HUDEP-2 (cell line): ENCODE data around the gene GNAT1.
"Not testable (repeated sequence)": the region's sequence is repeated elsewhere in the genome, so short reads cannot be mapped to it uniquely, and the experiment has no call there.

Source experiments
- DNase-seq, 76 experiments: peaks; one replicate each; lab custom pipeline; 2025; ENCODE audit not compliant: unreplicated experiment in 76 of 76; lab: John Stamatoyannopoulos, UW

The GNAT1 gene

DNA sequence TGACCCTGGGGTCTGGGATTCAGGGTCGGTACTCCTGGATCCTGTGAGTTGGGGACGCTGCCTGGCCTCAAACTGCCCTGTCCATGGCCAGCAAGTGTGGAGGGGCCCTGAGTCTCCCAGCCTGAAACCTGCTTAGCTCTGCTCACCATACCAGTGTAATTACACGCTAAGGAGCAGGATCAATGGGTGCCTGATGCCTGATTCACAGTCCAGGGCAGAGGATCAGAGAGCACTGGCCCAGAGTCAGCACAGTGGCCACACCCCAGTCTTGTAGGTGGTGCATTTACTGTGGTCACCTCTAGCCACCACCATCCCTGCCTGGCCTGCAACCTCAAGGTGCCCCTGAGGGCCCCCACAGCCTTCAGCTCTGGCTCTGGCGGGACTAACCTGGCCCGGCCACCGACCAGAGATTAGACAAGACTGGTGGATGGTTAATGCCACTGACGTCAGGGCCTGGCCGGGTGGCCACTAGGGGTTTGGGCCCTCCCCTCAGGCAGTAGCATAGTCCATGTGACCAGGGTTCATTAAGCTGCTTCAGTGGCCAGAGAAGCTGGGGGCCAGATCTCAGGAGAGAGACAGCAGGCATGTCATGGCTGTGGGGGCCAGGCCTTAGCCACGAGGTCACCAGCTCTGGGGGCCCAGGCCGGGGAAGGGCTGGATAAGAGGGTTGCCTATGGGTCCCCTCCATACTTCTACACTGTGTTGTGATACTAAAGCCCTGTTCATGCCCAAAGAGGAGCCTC, 10.3 kb downstream of the GNAT1 start:
- DNase-seq, result no peak

DNA sequence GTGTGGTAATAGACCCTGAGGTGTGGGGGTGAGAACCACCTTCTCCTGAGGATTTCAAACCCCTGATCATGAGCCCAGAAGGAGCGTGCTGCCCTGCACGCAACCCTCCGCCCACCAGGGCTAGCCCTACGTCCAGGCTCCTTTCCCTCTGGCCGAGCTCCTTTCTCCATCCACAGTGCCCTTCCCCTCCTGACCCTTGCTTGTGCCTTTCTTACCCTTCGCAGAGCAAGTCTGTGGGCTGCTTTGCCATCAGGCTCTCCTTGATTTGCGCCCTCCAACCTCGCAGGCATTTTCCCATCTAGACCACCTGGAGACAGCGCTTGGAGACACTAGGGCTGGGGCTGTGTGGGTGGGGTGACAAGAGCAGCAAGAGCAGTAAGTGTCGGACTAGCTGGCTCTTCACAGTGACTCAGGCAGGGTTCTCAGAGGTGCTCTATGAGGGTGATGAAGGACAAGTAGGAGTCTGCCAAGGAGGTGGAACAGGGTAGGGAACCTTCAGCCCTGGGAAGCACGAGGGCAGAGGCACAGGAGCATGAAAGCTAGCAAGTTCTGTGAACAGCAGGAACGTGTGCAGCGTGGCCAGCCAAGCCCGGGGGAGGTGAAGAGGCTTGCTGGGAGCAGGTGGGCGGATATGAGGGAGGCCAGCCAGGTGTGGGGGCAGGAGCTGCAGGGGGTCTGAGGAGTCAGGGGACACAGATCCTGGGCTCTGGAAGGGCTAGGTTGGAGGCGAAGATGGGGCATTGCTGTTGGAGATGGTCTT, 11.1 kb downstream of the GNAT1 start:
- DNase-seq, result no peak

DNA sequence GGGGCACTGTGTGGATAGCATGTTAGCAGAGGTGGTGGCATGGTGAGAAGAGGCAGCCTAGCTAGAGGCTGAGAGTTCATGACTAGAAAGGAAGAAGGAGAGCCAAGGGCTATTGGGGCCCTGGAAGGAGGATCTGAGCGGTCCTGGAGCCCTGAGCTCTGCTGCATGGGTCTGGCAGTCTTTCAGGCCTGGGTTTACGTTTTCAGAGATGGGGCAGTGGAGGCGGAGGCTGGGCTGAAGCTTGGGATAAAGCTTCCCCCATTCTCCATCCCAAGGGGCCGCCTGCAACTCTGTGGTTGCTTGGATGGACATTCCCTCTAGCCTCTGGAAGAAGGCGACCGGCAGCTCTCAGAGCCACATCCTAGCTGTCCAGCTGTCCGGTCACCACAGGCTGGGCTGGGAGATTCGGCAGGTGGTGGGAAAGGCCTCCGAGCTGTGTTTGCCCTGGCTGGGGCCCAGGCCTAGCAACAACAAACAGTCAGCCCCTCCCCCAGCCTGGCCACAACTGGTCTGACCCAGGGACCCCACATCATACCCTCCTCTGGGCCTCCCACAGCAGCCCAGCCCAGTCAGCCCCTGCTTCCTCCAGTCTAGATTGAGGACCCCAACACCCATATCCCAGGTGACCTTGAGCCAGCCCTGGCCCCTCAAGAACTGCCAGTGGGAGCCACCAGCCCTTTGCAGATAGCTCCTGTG, 11.9 kb downstream of the GNAT1 start:
- DNase-seq, result no peak

DNA sequence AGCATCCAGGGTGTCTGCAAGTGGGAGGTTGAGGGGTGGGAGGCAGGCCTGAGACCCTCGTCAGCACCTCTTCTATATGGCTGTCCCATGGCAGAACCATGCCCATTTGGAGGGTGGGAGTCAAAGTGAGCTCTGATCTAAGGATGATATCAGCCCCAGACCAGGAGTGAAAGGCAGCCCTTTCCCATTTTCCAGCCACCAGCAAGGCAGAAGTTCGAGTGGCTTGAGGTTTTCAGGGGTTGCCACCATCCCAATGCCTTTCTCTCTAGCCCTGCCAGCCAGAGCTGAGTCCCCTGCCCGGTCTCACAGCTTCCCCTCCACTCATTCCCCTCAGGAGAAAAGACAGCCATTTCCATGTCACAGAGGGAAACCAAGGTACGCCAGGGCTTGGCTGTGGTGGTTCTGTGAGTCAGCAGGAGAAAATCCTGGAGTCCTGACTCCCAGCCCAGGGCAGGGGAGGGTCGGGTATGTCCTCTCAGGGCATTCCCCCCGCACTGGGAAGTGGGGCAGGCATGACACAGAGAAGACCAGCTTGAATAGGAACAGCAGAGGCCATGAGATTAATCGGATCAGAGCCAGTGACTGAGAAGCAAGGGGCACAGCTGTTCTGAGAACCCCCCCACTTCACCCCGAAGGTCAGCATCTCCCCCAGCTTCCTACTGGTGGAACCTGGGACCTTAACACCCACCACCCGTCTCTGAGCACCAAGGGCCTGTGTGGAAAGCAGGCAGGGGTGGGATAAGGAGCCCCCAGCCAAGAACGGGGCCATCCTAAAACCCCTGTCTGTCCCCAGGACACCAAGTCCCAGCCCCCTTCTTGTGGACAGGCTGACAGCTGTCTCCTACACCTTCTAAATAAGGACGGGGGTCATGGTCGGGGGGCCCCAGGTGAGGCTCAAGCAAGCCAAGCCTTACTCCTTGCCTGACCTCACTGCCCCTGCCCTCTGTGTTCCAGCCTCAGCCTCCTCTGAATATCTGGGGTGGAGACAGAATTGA, 12.7 kb downstream of the GNAT1 start:
- DNase-seq, result no peak

DNA sequence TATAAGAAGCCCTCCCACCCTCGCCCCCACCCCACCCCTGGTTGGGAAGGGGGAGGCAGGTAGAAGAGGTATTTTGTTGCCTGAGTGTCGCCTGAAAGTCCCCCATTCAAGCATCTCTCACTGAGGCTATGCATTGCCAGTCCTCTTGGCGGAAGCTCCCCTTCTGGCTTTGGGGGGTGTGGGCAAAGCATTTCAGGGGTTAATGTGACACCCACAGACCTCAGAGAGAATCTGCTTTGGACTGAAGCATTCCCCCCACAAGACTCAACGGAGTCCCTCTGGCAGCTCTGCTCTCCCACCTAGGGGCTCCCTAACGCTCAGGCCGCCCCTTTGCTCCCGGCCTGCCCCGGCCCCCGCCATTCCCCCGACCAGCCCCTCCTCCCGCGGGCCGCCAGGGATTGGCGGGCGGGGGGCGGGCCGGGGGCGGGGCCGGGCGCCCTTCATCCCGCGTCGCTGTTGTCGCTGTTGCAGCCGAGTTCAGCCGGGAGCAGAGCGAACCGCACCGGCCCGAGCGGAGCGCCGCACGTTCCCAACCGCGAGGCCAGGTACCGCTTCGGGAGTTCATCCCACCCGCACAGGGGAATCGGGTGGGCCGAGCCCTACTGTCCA, 13.5 kb downstream of the GNAT1 start, which contains the start of gene SLC38A3:
SLC38A3 (plus strand) TSS at position 468 of the 609 bp plus-strand sequence. CDS start 8,929 bp downstream, outside the sequence.
- no peak for DNase-seq

DNA sequence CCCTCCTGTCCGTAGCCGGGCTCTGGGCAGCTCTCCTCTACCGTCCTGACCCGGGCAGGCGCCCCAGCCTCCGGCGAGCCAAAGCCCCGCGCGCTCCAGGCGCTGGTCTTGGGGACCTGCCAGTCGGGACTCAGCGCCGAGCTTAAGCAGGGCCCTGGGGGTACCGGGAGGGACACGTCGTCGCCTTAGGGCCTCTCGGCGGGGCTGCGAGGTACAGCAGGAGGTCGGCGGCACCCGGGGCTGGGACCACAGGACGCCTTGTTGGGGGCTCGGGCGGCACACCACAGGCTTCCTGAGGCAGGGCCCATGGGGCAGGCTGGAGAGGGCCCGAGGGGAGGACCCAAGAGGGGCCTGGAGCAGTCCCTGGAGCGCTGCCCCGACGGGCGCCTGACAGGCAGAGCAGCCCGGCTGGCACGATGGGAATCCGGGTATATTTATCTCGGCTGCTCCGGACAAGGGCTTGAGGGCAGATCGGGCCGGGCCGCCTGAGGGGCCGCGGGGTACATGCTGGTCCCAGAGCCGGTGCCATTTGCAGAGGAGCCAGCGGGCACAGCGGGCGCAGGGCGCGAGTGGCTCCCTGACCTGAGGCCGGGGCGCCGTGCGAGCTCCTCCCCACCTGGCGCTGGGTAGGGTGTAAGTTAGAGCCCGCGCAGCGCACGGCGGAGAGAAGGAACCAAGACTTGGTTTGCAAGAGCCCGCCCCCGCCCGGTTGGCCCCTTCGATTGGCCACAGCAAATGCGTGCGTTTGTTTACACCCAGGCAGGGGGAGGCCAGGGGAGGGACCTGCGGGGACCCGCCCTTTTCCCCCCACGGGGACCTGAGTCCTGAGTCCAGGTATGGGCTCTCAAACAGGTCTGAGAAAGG, 14.2 kb downstream of the GNAT1 start:
- no peak for DNase-seq

DNA sequence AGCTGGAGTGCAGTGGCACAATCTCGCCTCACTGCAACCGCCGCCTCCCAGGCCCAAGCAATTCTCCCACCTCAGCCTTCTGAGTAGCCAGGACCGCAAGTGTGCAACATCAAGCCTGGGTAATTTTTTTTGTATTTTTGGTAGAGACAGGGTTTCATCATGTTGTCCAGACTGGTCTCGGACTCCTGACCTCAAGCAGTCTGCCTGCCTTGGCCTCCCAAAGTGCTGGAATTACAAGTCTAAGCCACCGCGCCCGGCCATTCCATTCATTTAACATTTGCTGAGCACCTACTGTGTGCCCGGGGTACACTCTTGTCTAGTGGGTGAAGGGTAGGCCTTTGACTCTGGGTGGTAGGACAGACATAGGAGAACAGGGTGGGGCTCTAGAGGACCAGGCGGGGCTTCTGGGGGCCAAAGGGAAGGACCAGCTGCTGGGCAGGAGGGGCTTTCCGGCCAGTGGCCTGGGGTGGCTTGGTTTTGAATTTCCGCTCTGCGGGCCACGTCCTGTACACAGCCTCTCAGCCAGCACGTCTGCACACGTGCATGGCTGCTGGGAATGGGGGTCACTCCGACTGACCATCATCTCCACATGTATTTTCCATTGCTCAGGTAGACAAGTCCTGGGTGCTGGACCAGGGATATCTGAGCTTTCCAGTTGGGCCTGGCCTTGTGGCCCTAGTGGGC, 16.1 kb downstream of the GNAT1 start:
- DNase-seq, result no peak

DNA sequence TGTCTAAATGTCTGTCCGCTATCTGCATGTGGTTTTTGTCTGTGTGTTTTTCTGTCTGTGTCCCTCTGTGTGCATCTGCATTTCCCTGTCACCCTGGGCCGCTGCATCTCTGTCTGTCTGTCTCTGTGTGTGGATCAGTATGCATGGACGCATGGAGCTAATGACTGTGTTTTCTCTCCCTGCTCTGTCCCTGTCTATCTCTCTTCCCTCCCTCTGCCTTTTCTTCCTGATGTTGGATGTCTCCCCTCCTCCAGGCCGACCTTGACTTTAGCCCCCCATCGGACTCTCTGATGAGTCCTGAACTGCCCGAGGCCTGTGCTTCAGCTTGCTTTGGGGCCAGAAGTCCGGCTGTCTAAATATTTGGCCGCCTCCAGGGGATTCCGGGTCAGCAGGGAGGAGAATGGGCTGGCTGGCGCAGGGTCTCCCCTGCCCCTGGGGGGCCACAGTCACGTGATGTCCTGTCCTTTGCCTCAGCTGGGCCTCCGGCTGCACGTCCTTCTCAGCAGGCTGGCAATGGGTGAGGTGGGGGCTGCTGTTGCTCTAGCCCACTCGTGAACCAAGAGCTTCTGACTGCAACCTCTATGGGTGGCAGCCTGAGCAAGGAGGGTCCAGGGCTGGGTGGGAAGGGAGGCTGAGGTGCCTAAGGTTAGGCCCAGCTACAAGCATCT, 17.4 kb downstream of the GNAT1 start:
- DNase-seq, result no peak

DNA sequence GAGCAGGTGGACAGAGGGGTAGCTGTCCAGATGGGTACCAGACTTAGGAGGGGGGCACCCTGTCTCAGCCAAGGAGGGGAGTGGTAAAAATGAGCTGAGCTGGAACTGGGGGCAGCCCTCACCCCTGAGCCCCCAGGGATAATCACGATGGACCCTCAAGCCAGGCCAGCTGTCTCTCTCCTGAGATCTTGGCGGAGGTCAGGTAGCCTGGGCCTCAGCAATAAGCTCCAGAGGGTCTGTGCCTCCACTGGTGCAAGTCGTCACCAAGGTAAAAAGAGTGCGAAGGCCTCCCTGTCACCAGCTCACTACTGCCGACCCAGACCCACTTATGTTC, 18.7 kb downstream of the GNAT1 start:
- no peak for DNase-seq

DNA sequence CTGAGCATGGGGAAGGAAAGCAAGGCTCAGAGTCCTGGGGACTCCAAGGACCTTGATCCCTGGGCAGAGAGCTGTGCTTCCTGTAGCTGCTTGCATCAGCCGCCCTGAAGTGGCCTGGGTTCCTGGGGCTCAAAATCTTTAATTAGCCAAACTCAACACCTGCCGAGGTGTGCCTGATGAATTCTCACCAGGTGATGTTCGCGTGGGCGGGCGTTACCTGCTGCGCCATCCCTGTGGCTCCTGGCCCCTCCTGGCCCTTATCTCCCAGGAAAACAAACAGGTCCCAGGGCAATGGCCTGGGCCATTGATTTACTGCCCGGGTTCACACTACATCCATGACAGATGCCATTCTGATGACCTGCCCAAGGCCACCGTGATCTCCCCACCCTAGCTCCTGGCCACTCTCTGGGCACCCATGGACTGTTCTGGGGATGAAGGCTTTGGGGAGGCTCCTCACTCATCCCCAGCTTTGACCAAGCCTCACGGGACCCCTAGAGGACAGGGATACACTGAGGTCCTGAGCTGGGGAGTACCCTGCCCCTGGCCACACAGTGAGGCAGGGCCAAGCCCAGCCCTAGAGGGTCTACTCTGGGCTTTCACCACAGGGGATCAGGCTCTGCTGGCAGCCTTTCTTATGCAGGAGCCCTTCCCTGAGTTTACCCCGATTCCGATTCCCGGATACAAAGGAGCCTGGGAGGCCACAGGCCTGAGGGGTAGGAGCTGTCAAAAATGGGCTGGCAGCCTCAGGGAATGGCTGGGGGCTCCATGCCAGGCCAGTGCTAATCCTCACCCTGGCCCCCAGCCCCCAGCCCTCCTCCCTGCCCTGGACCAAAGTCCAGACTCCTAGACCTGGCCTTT, 19.3 kb downstream of the GNAT1 start:
- no peak for DNase-seq

DNA sequence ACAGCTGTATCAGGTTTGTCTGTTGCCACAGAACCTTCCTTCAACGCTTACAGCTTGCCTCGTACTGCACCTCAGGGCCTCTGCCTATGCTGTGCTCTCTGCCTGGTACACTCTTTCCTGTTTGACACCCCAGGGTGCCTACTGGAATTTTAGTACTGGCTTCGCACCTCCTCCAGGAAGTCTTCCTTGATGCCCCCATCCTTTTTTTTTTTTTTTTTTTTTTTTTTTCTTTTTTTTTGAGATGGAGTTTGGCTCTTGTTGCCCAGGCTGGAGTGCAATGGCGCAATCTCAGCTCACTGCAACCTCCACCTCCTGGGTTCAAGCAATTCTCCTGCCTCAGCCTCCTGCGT, 19.9 kb downstream of the GNAT1 start:
- DNase-seq, result not testable (repeated sequence)

DNA sequence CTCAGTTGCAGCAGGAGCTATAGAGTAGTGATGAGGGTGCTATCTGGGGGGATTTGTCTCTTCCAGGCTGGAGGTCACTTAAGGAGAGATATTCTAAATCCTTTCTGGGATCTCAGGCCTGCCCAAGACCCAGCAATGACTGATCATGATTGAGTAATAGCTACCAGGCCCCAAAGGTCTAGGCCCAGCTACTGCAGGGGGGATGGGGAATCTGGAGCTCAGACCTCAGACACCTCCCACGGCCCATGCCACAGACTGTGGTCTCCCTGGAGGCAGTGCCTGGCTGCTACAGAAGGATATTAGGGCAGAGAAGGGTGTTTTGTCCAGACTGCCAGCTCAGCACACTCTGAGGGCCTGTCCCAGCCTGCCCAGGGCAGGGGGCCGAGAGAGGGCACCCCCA, 20.5 kb downstream of the GNAT1 start:
- DNase-seq, result no peak

DNA sequence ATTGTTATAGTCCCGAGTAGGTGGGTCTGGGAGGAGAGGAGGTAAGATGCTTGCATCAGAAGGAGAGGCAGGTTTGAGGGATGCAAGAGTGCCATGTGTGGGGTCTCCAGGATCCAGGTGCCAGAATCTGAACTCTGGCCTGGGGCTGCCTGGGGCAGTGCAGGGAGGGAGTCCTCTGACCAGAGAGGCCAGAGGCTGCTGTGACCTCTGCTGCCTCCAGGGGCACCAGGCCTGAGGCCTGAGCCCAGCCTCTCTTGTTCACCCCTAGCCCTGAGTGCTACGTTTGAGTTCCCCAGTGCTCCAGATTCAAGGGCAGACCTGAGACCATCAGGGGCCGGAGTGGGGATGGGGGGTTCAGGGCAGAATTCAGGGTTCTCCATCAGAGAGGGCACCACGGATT, 21.1 kb downstream of the GNAT1 start:
- DNase-seq, result peak in 1 of 76 experiments; percentile 14

DNA sequence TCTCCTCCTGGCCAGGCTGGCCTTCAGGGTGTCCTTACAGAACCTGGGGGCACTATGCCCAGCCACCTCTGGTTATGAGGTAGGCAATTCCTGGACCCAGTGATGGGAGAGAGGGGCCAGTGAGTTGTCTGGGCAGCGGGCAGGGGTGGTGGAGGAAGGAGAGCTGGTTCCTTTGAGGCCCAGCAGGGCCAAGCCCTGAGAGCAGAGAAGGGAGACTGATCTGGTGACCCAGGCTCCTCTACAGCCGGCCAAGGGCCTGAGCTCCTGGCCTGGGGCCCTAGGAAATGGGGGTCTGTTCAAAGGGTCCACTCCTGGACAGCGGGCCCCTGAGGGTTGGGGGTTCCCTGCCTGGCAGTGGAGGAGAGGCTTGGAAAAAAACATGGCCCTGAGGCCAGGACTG, 21.6 kb downstream of the GNAT1 start:
- DNase-seq, result no peak

DNA sequence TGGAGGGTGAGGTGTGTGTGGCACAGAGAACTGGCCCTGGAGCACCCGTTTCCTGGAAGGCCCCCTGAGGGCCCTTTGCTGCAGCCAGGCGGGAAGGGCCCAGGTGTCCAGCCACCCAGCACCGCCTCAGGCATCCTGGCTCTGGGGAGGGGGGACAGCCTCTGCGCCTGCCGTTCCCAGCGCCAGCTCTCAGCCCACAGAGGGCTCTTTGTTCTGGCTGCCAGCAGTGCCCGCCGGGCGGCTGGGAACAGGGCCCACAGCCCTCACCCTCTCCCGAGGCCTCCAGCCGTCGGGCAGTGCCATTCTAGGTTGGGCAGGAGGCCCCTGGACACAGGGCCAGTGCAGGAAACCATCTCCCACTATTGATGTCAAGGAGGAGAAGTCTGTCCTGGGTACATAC, 22.0 kb downstream of the GNAT1 start:
- DNase-seq, result no peak

DNA sequence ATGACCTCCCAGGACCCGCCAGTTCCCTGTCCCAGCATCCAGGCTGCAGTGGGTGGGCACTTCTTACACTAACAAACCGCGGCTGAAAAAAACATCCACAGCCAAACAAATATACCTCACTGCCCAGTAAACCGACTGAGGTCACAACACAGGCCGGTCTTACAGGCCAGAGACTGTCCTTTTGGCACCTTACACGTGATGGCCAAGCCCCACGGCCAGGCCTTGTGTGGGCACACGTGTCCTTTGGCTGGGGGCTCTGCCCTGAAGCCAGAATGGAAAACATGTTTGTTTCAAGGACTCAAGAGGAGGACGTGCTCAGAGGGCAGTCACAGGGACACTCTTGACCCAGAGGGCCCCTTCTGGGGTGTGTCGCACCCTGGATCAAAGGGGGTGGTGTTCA, 23.4 kb downstream of the GNAT1 start:
- no peak for DNase-seq

DNA sequence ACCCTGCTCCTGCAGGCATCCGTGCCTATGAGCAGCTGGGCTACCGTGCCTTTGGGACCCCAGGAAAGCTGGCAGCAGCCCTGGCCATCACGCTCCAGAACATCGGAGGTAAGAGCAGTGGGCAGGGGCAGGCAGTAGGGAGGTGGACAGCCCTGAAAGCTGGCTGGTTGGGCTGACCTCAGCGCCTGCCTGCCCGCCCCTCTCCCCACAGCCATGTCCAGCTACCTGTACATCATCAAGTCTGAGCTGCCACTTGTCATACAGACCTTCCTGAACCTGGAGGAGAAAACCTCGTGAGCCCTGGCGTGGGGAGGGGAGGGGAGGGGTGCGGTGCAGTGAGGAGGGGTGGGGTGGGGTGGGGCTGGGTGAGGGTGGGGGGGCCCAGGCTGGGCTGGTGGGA, 24.1 kb downstream of the GNAT1 start:
- no peak for DNase-seq
